HG03520 (cell line): Measurements from ENCODE around the gene TIMM13.

Experiments
- ATAC-seq: cut with Tn5 transposase; IDR thresholded peaks from one replicate; pipeline ENCODE4 v1.9.1; 2021; ENCODE audit warnings: mild to moderate bottlenecking, moderate library complexity; ENCODE audit not compliant: unreplicated experiment

Gene TIMM13

DNA sequence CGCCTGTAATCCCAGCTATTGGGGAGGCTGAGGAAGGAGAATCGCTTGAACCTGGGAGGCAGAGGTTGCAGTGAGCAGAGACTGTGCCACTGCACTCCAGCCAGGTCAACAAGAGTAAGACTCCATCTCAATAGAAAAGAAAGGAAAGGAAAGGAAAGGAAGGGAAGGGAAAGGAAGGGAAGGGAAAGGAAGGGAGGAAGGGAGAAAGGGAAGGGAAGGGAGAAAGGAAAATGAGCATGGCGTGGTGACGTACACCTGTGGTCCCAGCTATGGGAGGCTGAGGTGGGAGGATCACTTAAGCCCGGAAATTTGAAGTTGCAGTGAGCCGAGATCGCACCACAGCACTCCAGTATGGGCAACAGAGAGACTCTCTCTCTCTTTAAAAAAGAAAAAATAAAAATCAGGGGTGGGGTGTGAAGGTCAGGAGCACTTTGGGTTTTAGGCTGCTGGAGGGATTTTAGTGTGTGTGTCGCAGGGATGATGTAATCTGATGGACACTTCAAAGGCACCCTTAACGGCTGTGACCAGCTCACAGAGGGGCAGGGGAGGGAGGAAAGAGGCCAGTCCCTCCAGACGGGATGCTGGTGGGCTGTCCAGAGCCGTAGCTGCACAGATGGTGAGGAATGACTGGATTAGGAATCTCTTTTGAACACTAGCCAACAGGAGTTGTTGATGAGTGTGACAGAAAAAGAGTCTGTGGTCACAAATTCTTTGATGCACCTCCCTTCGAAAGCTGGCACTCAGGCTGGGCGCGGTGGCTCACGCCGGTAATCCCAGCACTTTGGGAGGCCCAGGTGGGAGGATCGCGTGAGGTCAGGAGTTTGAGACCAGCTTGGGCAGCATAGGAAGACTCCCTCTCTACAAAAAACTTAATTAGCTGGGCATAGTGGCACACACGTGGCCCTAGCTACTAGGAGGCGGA is 39.8 kb downstream of the TIMM13 start:
- no peak for ATAC-seq

GRCh38 chr19:2385053-2385721 is 42.2 kb downstream of the TIMM13 start:
- ATAC-seq = no peak

DNA sequence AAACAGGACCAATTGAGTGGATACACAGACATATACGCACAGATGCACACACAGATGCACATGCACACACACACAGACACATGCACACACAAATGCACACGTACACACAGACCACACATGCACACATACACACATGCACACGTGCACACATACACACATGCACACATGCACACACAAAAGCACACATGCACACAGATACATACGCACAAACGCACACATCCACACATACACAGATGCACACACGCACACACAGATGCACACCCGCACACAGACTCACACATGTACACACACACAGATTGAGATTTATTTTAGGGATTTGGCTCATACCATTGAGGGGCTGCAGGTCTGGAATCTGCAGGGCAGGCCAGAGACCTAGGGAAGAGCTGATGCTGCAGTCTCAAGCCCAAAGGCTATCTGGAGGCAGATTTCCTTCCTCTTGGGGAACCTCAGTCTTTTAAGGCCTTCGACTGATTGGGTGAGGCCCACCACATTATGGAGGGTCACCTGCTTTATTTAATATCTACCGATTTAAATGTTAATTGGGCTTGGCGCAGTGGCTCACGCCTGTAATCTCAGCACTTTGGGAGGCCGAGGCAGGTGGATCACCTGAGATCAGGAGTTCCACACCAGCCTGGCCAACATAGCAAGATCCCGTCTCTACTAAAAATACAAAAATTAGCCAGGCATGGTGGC is 44.7 kb downstream of the TIMM13 start:
- no peak for ATAC-seq

- no peak for ATAC-seq
Measured at GRCh38 chr19:2381148-2381820, 46.1 kb downstream of the TIMM13 start.

DNA sequence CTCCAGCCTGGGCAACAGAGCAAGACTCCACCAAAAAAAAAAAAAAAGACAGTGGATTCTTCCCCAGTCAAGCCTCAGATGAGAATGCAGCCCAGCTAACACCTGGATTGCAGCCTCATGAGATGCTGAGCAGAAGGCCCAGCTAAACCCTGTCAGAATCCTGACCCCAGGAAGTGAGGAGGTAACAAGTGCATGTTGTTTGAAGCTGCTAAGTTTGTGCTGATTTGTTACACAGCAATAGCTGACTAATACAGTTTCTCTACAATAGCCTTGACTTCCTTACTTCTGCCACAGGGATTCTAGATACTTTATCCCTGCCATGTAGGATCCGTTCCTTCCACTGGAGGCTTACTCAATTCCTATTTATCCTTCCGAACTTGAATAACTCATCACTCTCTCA is 46.8 kb downstream of the TIMM13 start:
- ATAC-seq = no peak

GRCh38 chr19:2376784-2377519 is 50.4 kb downstream of the TIMM13 start:
- ATAC-seq = no peak
